Mesenchymal stem cell (in vitro differentiated cells and primary cell): ENCODE data around the gene ARL4C.

Experiments used
- DNase-seq: peaks from one replicate; pipeline ENCODE4 v3.0.0-alpha.2; 2013
- H2AFZ ChIP-seq: one replicate; pipeline ENCODE4 v1.6.1; 2013; ENCODE audit warnings: low read depth, mild to moderate bottlenecking, control low read depth, inconsistent platforms, low read length, moderate library complexity
- H2AK5ac ChIP-seq: 2 replicates; pipeline ENCODE4 v1.6.1; 2013; ENCODE audit warnings: low read length, moderate library complexity, mild to moderate bottlenecking, inconsistent platforms; ENCODE audit not compliant: severe bottlenecking
- H2BK120ac ChIP-seq: one replicate; pipeline ENCODE4 v1.6.1; 2013; ENCODE audit warnings: low read depth, mild to moderate bottlenecking, inconsistent platforms, low read length, moderate library complexity
- H2BK12ac ChIP-seq, 2 experiments: one replicate each; pipeline ENCODE4 v1.6.1; 2013; ENCODE audit warnings: inconsistent platforms in 2 of 2, low read length in 2 of 2, mild to moderate bottlenecking in 2 of 2, moderate library complexity in 2 of 2, control low read depth in 1 of 2
- H2BK15ac ChIP-seq: one replicate; pipeline ENCODE4 v1.6.1; 2013; ENCODE audit warnings: mild to moderate bottlenecking, low read depth, inconsistent platforms; ENCODE audit not compliant: poor library complexity, severe bottlenecking
- H2BK5ac ChIP-seq: 2 replicates; pipeline ENCODE4 v1.6.1; 2013; ENCODE audit warnings: low read depth, mild to moderate bottlenecking, low read length, control low read depth, inconsistent platforms; ENCODE audit not compliant: poor library complexity, severe bottlenecking
- H3K14ac ChIP-seq, 2 experiments: one replicate each; pipeline ENCODE4 v1.6.1; 2013; ENCODE audit warnings: inconsistent platforms in 2 of 2, low read length in 2 of 2, control low read depth in 1 of 2, mild to moderate bottlenecking in 1 of 2, moderate library complexity in 1 of 2
- H3K18ac ChIP-seq, 2 experiments: one replicate each; pipeline ENCODE4 v1.6.1; 2013; ENCODE audit warnings: inconsistent platforms in 2 of 2, low read length in 2 of 2, control low read depth in 1 of 2, low read depth in 1 of 2, mild to moderate bottlenecking in 1 of 2
- H3K23ac ChIP-seq, 2 experiments: one replicate each; pipeline ENCODE4 v1.6.1; 2013; ENCODE audit warnings: inconsistent platforms in 2 of 2, low read length in 2 of 2, mild to moderate bottlenecking in 2 of 2, moderate library complexity in 2 of 2, control low read depth in 1 of 2
- H3K27ac ChIP-seq: 2 replicates; pipeline ENCODE4 v1.5.1; 2013; ENCODE audit warnings: mild to moderate bottlenecking, moderate library complexity, low read length, control low read depth, inconsistent platforms; ENCODE audit not compliant: poor library complexity, severe bottlenecking
- H3K27me3 ChIP-seq, 2 experiments: 2 replicates each; pipeline versions ENCODE4 v1.6.1 to v1.7.0; 2013; ENCODE audit warnings: low read length in 2 of 2, mild to moderate bottlenecking in 2 of 2, moderate library complexity in 2 of 2, control low read depth in 1 of 2, inconsistent platforms in 1 of 2; ENCODE audit not compliant: control insufficient read depth in 1 of 2, insufficient read depth in 1 of 2
- H3K36me3 ChIP-seq, 2 experiments: 2 replicates each; pipeline versions ENCODE4 v1.6.1 to v1.7.0; 2013; ENCODE audit warnings: low read length in 2 of 2, control low read depth in 1 of 2, inconsistent platforms in 1 of 2, low read depth in 1 of 2, mild to moderate bottlenecking in 1 of 2; ENCODE audit not compliant: insufficient read depth in 2 of 2, control insufficient read depth in 1 of 2
- H3K4ac ChIP-seq, 2 experiments: one replicate each; pipeline ENCODE4 v1.6.1; 2013; ENCODE audit warnings: inconsistent platforms in 2 of 2, low read length in 2 of 2, mild to moderate bottlenecking in 2 of 2, moderate library complexity in 2 of 2, control low read depth in 1 of 2, low read depth in 1 of 2
- H3K4me1 ChIP-seq: 2 replicates; pipeline ENCODE4 v1.6.1; 2013; ENCODE audit warnings: low read depth, low read length, control low read depth; ENCODE audit not compliant: control insufficient read depth, insufficient read depth
- H3K4me2 ChIP-seq: 2 replicates; pipeline ENCODE4 v1.6.1; 2013; ENCODE audit warnings: low read length, mild to moderate bottlenecking, inconsistent platforms; ENCODE audit not compliant: poor library complexity, severe bottlenecking
- H3K4me3 ChIP-seq, 2 experiments: 2 replicates each; pipeline versions ENCODE4 v1.5.1 to v1.7.0; 2013; ENCODE audit warnings: low read length in 2 of 2, mild to moderate bottlenecking in 2 of 2, control low read depth in 1 of 2, low read depth in 1 of 2; ENCODE audit not compliant: insufficient read depth in 1 of 2
- H3K79me1 ChIP-seq: replicated peaks from 2 replicates; pipeline ENCODE4 v1.6.1; 2013; ENCODE audit warnings: mild to moderate bottlenecking, control low read depth, low read length, inconsistent platforms; ENCODE audit not compliant: poor library complexity, severe bottlenecking
- H3K9ac ChIP-seq: 2 replicates; pipeline ENCODE4 v1.7.0; 2013; ENCODE audit warnings: mild to moderate bottlenecking, low read length, moderate library complexity
- H3K9me3 ChIP-seq: 2 replicates; pipeline ENCODE4 v1.7.0; 2013; ENCODE audit warnings: mild to moderate bottlenecking, low read length; ENCODE audit not compliant: control insufficient read depth
- H4K8ac ChIP-seq: one replicate; pipeline ENCODE4 v1.6.1; 2013; ENCODE audit warnings: inconsistent platforms, mild to moderate bottlenecking, low read length, moderate library complexity
- H4K91ac ChIP-seq: one replicate; pipeline ENCODE4 v1.6.1; 2013; ENCODE audit warnings: mild to moderate bottlenecking, low read length, inconsistent platforms
- WGBS: methylation state at CpG from one replicate; pipeline ENCODE4 v1.1.7; 2013; ENCODE audit warnings: mixed read lengths; 5-methylcytosine and 5-hydroxymethylcytosine counted together

The ARL4C gene

DNA sequence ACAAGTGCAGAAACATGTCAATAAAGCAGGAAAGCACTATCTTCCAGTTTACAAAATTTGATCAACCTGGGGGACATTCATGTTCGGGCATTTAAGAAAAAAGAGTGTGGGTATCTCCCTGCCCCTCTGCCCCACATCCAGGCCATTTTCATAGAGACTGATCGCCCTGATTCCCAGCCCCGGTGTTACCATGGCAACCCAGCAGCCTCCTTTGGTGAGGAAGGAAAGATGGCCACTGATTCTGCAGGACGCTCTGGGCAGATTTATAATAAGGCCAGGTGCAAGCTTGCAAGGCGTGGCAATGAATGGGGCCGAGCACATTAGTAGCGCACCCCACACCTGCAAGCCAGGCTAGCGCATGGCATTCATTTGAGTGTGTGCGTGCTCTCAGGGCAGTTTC, 36.7 kb upstream of the ARL4C start:
- no peak overlapping the region for H2BK120ac ChIP-seq
- H3K36me3 ChIP-seq, result no peaks in the 10 kb centered on the region
- no peak overlapping the region for H3K9ac ChIP-seq
- H3K14ac ChIP-seq, result no peak overlapping the region
- peaks cover 0 to 45% of the 10 kb centered on the region in 2 experiments for H3K27me3 ChIP-seq
- H3K4me2 ChIP-seq, result no peak overlapping the region
- no peak overlapping the region for H3K27ac ChIP-seq
- WGBS, result 87% methylated on average over 9 of the region's 9 CpGs
- H3K23ac ChIP-seq, result no peak overlapping the region
- no peak overlapping the region for H4K8ac ChIP-seq
- no peaks in the 10 kb centered on the region for H3K79me1 ChIP-seq
- peaks cover 16% of the 10 kb centered on the region for H3K9me3 ChIP-seq
- no peak overlapping the region for H3K4me3 ChIP-seq
- no peak overlapping the region for H2BK12ac ChIP-seq
- H2AK5ac ChIP-seq, result no peak overlapping the region
- no peak overlapping the region for H2BK15ac ChIP-seq
- H3K4ac ChIP-seq, result no peak overlapping the region
- H3K18ac ChIP-seq, result no peak overlapping the region
- no peak overlapping the region for H4K91ac ChIP-seq
- no peak overlapping the region for H2AFZ ChIP-seq
- no peak overlapping the region for H2BK5ac ChIP-seq
- H3K4me1 ChIP-seq, result no peaks in the 10 kb centered on the region
- DNase-seq, result no peak

DNA sequence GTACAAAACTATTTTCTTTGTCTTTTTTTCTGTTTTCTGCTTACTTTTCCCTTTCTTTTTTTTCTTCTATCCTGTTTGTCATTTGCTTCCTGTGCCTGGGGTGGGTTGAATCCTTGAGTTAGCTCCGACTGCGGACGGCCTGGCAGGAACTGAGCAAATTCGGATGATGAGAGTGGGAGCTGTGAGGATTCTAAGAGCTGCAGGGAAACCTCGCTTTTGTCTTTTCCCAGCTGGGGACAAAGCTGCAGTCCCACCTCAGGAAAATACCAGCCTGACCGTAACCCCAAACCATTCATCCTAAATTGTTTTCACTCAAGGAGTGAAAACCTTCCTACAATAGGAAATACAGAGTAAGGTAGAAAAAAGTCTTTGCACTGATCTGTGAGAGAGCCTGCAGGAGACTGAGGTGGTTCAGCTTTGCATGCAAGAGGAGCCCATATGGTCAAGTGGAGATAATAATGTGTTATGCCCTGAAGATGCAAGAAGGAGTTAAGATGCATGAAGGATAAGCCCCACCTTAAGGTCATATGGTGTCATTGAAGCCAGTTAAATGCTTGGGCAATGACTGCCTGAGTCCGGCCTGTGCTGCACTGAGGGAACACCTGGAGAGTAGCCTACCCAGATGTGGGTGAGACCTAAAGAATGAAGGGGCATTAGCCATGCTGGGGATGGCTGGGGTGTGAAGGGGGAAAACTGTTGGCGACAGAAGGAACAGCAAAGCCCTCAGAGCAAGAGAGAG, 31.7 kb upstream of the ARL4C start:
- H3K18ac ChIP-seq, result no peak overlapping the region
- peaks cover 13% of the 10 kb centered on the region for H3K9me3 ChIP-seq
- no peak for DNase-seq
- no peak overlapping the region for H3K4me2 ChIP-seq
- no peaks in the 10 kb centered on the region for H3K4me1 ChIP-seq
- H2AFZ ChIP-seq, result no peak overlapping the region
- no peak overlapping the region for H2AK5ac ChIP-seq
- H3K4ac ChIP-seq, result no peak overlapping the region
- no peaks in the 10 kb centered on the region for H3K79me1 ChIP-seq
- no peak overlapping the region for H3K14ac ChIP-seq
- H2BK120ac ChIP-seq, result no peak overlapping the region
- 78% methylated on average over 6 of the region's 8 CpGs for WGBS
- H3K27ac ChIP-seq, result no peak overlapping the region
- H4K8ac ChIP-seq, result no peak overlapping the region
- H3K36me3 ChIP-seq, result no peaks in the 10 kb centered on the region
- peaks cover 0 to 6% of the 10 kb centered on the region in 2 experiments for H3K27me3 ChIP-seq
- H3K9ac ChIP-seq, result no peak overlapping the region
- H2BK5ac ChIP-seq, result no peak overlapping the region
- no peak overlapping the region for H3K4me3 ChIP-seq
- no peak overlapping the region for H2BK12ac ChIP-seq
- H3K23ac ChIP-seq, result no peak overlapping the region
- H2BK15ac ChIP-seq, result no peak overlapping the region
- H4K91ac ChIP-seq, result no peak overlapping the region

DNA sequence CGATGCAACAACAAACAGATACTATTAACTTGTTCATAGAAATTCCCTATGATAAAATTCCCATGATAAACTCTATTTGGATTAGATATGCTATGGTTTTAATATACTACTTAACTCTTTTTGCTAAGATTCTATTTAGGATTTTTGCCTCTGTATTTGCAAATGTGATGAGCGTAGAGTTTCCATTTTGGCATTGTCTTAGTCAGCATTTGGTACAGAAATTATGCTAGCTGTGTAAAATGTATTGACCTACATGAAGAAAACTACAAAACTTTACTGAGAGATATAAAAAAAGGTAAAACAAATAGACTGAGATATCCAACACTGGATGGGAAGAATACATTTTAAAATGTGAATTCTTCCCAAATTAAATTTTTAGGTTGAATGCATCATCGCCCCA, 29.8 kb upstream of the ARL4C start:
- no peak for DNase-seq
- Histone ChIP-seq H2BK12ac (no peak overlapping the region), H2BK5ac (no peak overlapping the region), H3K9ac (no peak overlapping the region), H4K91ac (no peak overlapping the region), H3K4me1 (no peaks in the 10 kb centered on the region), H3K79me1 (no peaks in the 10 kb centered on the region), H3K18ac (no peak overlapping the region), H2AK5ac (no peak overlapping the region), H3K4ac (no peak overlapping the region), H3K4me3 (no peak overlapping the region), H3K36me3 (no peaks in the 10 kb centered on the region), H3K27ac (no peak overlapping the region), H2AFZ (no peak overlapping the region), H3K9me3 (peaks cover 7% of the 10 kb centered on the region), H3K14ac (no peak overlapping the region), H3K23ac (no peak overlapping the region), H4K8ac (no peak overlapping the region), H2BK15ac (no peak overlapping the region), H3K4me2 (no peak overlapping the region), H3K27me3 (peaks cover 0 to 4% of the 10 kb centered on the region in 2 experiments), H2BK120ac (no peak overlapping the region)
- WGBS, result 80% methylated on average over 1 of the region's 3 CpGs

DNA sequence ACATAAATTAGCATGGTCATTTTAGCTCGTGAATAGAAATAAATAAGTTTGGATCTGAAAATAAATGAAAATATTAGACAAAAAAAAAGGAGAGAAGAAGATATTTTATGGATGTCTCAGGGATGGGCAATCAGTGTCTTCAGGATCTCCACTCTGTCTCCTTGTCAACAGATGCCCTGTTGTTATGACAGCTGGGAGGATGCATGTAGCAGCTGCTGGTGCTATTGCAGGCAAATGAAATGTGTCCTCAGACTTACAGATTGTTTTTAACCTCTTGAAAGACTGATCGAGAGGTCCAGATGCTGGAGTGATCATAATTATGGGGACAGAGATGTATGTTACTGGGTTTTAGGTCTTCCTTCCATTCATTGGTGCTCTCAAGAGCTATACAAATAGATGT, 24.7 kb upstream of the ARL4C start:
- Histone ChIP-seq H2BK12ac (no peak overlapping the region), H3K4me3 (no peak overlapping the region), H3K4me2 (no peak overlapping the region), H3K79me1 (no peaks in the 10 kb centered on the region), H3K27me3 (peaks cover 0 to 3% of the 10 kb centered on the region in 2 experiments), H3K18ac (no peak overlapping the region), H3K14ac (no peak overlapping the region), H3K4me1 (no peaks in the 10 kb centered on the region), H3K9ac (no peak overlapping the region), H2AFZ (no peak overlapping the region), H3K9me3 (peaks cover 7% of the 10 kb centered on the region), H3K27ac (no peak overlapping the region), H2BK15ac (no peak overlapping the region), H2BK120ac (no peak overlapping the region), H3K36me3 (no peaks in the 10 kb centered on the region), H2AK5ac (no peak overlapping the region), H2BK5ac (no peak overlapping the region), H3K23ac (no peak overlapping the region), H3K4ac (no peak overlapping the region), H4K8ac (no peak overlapping the region), H4K91ac (no peak overlapping the region)
- DNase-seq, result no peak
- WGBS, result 85% methylated on average over 2 of the region's 2 CpGs
